Loucy (cell line): ENCODE results near the gene ARL6IP4.

Source experiments
- CTCF ChIP-seq: fragments of 200-600 bp; sonication (generic); conservative IDR thresholded peaks from 2 replicates; pipeline ENCODE4 v1.5.1; 2014; ENCODE audit warnings: mild to moderate bottlenecking, antibody characterized with exemption, low read length
- EZH2phosphoT487 ChIP-seq: fragments of 200-600 bp; IDR thresholded peaks from 2 replicates; pipeline ENCODE4 v1.6.1; 2018; ENCODE audit warnings: antibody characterized with exemption, mild to moderate bottlenecking, moderate library complexity, borderline replicate concordance

GRCh38 chr12:122948605-122949004, 31.9 kb upstream of the ARL6IP4 start:
- TF ChIP-seq EZH2phosphoT487, result no peak
- TF ChIP-seq CTCF, result no peak
